Activated gamma-delta T cell (primary cell): ENCODE results near the gene SLC15A3.
A peak's percentile ranks its signal among the peaks of the same experiment; 100 is the strongest.
"Not testable (repeated sequence)": the region's sequence is repeated elsewhere in the genome, so short reads cannot be mapped to it uniquely, and the experiment has no call there.

Experiments used
- DNase-seq: peaks from one replicate; lab custom pipeline; 2025; lab: John Stamatoyannopoulos, UW

The SLC15A3 gene

GRCh38 chr11:60914633-60915247, 37.2 kb downstream of the SLC15A3 start:
- no peak for DNase-seq

- DNase-seq = peak; percentile 64
These were observed 38.0 kb downstream of the SLC15A3 start, which contains the start of gene TMEM109 for GRCh38 chr11:60913793-60914632. Gene TMEM109, plus strand, starts transcription at chr11:60914158. Its CDS starts 5,536 bp downstream, at chr11:60919694.

DNA sequence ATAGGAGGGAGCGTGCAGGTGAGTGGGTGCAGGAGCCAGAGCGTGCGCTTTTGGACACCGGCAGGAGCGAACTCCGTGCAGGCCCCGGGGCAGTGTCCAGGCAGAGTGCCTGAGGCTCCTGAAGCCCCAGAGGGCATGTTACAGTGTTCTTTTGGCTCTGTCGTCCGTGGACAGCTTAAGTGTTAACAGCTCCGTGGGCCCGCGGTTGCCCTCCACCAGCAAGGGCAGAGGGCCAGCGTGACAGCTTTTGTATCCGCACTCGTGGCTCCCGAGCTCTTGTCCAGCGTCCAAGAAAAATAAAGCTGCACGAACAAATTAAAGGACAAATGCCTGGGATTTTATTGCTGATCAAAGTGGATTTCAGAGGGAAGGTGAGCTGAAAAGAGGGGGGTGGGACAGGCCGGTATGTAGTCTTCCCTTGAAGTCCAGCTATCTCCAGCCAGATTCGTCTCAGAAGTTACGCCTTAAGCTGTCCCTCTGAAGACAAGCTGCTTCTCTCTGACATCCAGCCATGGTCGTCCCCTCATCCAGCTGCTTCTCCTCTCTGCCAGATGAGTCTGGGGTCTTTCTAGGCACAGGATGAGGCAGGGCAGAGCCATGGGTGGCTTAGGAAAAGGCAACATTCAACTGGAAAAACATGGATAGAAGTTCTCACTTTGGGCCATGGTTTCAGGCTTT, 39.0 kb downstream of the SLC15A3 start:
- DNase-seq = no peak

DNA sequence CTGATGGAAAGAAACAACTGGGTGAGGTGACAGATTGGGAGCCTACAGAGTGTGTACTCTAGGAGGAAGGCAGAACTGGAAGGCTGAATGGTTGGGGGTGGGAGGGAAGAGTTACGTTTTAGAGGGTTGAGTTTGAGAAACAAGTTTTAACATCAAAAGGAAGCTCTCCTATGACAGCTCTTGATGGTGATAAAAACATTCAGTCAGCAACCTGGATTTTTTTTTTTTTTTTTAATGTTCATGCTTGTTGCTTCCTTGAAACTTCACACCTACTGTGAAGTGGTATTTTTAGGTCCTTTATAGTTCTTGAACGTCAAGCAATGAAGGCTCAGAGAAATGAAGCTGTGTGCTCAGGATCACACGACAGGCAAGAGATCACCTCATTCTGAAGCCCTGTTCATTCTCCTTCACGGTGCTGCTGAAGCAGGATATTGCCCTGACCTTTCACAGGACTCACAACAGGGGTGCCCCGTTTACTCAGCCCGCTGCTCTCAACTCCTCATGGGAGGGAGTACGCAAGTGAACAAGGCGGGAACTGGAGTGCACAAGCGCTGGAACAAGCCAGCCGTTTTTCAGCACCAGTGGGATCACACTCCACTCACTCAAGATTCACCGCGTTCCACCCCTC, 39.6 kb downstream of the SLC15A3 start:
- DNase-seq = no peak

DNA sequence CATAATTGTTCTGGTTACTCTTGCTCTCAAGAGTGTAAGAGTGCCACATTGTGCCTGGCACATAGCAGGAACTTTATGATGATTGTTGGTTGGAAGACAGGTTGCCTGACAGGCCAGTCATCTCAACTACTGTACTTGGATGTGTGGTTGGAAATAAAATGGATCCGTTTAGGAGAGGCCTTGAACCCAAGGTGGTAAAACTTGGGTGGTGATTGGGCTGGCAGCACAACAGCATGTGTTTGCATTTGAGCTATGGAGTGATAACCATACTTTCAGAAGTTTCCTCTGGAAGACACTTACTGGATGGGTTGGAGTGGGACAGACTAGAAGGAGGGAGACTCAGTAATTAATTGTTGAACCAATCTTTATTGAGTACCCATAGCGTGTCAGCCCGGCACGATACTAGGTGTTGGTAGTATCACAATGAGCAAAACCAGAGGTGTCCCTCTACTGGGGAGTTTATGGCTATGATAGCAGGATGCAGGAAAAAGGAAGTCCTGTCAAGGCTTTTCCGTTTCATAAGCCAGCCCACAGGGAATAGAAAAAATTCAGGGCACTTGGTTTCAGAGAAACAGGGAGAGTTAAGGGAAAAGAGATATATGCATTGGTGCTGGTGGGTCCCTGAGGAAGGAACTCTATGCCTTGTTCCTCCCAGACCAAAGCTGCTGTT, 41.1 kb downstream of the SLC15A3 start:
- DNase-seq = no peak

DNA sequence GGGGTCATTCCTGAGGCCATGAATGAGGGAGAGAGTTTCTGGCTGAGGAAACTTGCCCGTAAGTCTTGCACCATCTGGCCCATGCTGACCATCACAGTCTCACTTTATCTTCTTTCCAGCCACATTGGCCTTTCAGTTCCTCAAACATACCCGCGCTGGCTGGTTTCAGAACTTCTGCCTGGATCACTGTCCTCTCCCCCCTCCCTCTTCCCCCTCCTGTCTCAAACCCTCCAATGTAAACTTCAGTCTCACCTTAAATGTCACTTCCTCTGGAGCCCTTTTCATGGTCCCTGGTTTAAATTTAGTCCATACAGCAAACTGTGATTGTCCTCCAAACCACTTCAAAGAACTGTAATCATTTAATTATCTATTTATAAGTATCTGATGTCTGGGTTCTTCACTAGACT, 41.7 kb downstream of the SLC15A3 start:
- no peak for DNase-seq

- DNase-seq = not testable (repeated sequence)
These were observed 42.2 kb downstream of the SLC15A3 start for GRCh38 chr11:60909680-60910280.

DNA sequence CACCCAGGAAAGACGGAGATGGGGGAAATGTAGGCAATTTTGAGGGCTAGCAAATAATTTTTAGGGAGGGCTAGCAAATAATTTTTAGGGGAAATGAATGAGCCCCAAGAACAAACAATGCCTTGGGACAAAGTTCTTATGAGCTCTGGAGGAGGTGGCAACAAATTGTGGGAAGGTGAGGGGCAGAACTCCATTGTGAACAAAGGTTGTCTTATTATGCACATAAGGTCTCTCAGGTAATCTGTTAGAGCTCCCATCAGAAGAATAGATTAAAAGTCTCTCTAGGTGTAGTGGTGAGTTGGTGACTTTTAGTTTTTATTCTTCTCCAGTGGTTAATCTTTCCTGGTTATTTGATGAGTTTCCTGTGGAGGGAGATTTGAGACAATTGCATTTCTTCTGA, 43.2 kb downstream of the SLC15A3 start:
- no peak for DNase-seq

DNA sequence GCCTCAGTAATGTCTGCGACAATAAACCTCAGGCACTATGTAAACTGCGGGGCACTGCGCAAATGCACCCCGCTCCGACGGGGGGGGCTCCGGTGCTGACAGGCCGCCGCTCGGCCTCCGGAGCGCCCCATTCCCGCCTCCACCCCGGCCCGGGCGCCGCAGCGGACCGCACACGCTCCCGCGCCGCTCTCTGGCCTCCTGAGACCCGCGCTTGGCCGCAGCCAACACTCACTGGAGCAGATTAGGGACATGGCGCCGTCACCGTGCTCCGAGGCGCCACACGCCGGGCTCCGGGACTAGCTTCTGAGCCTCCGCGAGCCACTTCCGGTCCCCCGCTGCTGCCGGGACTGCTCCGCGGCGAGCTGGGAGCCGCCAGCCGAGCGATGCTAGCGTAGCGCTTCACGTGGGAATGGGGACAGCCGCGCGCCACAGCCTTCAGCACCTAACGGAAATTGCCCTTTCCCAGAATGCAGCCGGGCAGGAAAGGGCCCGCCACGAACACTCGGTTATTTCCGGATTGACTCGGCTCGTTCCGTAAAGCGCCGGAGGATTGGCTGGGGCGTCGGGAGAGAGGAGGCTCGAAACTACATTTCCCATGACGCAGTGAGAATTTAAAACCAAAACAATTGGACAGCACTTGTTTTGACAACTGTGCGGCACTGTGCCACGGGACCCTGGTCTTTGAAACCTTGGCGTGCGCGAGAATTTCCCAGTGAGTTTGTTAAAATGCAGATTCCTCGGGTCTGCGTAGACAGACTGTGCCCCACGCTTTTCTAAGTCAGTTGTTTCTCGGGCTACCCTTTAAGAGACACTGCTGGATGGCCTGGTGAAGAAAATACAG, 45.6 kb downstream of the SLC15A3 start, which contains the start of gene PRPF19:
TSS of gene PRPF19 (minus strand) at position 454 of the 841 bp plus-strand sequence. CDS start at position 251, 203 bp downstream.
- peak; percentile 87 for DNase-seq

GRCh38 chr11:60905551-60906113, 46.3 kb downstream of the SLC15A3 start:
- no peak for DNase-seq

DNA sequence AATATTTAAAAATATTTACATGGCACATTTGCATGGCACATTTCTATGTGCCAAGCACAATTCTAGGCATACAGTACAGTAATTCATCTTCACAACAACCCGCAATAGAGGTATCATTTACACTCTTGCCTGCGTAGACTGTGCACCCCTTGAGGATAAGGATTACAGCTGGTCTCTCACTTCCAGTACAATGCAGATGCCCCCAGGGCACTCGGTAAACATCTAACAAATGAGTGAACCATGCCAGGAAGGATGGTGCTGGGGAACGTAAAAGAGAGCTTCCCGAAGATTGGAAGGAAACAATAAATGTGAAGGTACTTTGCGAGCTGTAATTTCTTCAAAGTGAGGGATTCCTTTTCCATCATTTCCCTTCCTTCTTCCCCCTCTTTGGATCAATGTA, 46.9 kb downstream of the SLC15A3 start:
- no peak for DNase-seq

GRCh38 chr11:60902625-60903024, 49.4 kb downstream of the SLC15A3 start:
- DNase-seq = no peak

DNA sequence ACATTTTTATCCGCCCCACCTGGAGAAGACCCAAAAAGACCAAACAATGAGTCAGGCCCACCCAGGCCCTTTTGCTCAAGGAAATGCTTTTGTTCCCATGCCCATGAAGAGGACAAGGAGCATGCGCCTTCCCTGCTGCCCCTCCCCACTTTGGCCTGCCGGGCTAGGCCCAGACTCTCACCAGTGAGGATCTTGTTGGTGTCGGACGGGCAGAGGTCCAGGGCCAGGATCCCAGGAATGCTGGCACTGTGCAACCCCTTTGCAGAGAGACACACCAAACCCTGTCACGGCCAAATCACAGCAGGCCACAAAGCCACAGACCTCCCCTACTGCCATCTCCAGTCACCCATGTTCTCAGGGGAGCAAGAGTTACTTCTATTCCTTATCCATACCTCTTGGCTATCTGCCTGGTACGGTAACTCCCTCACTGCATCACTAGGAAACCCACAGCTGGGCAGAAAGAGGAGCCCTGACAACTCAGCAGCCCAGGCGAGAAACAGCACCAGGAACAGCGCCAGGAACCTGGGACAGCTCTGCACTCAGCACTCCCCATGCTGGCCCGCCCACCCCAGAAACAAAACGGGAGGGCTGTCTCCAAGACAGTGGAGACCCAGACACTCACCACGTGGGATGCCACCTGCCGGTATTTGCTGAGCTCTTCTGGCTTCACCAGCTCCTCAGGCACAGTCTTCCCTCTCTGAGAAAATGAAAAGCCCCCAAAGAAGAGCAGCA, 51.1 kb downstream of the SLC15A3 start:
- DNase-seq = no peak

DNA sequence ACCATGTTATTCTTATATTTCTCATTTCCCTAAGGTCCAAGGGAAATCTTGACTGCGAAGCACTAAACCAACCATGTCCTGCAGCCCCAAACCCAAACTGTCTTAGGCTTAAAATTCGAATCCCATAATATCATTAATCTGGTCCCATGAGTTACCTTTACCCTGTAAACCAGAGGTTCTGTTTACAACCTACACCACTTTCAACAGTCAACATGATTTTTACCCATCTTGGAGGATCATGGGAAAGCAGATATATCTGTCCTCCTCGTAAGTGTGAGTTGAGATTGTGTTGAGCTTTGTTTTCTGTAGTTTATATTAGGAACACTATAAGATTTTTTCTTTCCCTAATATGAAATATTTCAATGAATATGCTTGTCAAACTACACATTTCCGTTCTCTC, 52.0 kb downstream of the SLC15A3 start:
- no peak for DNase-seq

DNA sequence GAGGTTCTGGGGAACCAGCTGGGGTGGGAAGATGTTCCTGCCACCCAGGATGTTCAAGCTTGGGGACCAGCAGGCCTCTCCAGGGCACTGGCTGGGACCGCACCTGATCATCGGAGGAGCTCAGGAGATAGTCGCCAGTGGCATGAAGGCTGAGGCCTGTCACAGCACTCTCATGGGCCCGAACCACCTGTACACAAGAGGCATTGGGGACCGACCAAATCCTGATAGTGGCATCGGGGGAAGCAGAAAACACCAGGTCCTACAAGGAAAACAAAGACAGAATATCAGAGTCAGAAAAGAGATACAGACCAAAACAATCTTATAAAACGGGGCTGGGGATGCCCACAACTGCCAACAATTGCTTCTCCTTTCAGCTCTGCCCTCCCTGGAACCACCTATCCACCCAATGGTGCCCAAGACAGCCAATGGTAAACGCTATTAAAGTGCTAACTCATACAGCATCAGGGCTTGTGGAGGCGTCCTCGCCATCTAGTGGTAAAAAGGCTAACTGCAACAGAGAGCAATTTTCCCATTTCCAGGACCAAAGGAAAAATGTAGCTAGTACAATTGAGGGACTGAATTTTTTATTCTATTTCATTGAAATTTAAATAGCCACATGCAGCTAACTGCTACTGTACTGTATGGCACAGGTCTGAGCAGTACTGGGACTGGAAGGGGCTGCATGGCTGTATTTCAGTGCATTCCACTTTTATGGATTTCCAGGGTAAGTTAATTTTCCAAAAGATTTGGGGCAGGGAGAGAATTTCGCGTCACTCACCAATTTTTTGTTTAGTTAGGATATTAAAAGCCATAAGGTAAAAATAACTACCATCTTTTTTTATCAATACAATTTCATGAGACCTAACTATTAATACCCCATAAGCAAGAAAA, 52.7 kb downstream of the SLC15A3 start:
- DNase-seq = no peak

DNA sequence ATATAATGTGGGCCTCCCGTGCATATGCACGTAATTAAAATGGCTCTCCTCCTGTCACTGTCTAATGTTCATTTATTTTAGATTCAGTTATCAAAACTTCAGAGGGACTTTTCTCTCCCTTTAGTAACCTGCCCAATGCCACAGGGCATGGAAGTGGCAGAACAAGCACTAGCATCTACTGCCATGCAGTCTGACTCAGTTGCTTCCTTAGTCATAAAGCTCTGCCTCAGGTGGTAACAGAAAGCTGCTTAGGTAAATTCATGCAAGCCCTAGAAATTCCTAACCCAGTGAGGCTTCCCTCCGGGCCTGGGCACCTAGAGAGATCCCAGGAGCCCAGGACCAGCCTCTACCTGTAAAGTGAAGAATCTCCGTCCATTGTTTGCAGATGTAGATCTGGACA, 54.5 kb downstream of the SLC15A3 start:
- no peak for DNase-seq

- DNase-seq = no peak
These were observed 56.3 kb downstream of the SLC15A3 start for GRCh38 chr11:60895687-60896086.

GRCh38 chr11:60891103-60891741, 60.8 kb downstream of the SLC15A3 start:
- DNase-seq = no peak
